ENCODE data around the gene CFAP57. TPM values are rescaled to one million over a fixed set of nuclear protein-coding genes. Genes with fewer than 3 reads are reported as not detected.
A peak's percentile ranks its signal among the peaks of the same experiment; 100 is the strongest.

Gene CFAP57
- polyA plus RNA-seq, 3 donors = 3.1 to 6.1 (median 4.0) TPM

DNA sequence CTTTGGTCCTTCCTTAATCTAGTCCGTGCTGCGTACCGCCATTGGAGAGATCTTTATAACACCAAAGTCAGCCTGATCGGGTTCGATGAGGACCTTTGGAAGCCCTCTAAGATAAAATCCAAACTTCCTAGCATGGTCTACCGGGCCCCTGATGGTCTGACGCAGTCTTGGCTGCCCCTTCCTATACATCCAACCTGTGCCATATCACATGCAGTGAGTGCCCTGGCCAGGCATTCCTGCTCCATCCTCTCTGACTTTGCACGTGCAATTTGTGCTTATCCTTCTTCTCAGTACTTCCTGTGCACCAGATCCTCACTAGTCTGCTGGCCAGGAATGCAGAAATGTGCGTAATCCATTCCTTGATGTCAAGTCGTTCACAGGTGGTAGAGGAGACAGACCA lies 45.6 kb downstream of the CFAP57 start:
- DNase-seq (ENCODE audit: extremely low read depth in 1 of 11, low read depth in 9 of 11, low spot score in 4 of 11) = no peak

DNA sequence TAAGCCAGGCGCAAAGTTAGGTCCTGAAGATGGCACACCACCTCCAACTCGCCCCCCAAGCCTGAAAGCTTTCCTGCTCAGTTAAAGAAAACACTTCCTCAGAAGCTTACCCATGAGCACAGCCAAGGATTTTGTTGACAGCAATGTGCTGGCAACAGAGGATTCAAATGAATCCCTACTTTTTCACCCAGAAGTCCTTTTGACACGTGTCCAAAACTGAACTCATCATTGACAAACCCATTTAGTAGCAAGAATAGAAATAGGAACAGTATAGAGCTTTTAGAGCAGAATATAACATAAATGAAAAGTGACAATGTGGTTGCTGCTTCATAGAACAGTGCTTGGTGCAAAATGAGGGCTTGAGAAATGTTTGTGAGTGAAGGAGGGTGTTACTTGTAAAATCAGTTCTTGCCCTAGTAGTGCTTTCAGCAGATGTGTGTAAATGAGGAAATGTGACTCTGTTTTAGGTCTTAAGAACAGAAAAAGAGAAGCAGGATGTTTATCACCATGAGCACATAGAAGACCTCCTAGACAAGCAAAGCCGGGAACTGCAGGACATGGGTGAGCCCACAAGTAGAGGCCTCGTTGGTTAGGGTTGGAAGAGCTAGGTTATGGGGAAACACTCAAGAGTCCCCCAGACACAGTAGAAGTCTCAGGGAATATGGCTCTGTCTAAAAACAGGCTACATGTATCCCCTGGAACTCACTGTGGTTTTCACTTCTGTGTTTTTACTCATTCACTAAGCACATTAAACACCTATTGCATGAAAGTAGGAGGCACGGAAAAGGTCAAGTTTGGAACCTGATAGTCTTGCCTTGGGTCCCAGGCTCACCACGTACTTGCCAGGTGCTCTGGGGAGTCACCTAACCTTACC lies 49.0 kb downstream of the CFAP57 start:
- no peak for DNase-seq (ENCODE audit: extremely low read depth in 1 of 11, low read depth in 9 of 11, low spot score in 4 of 11)

DNA sequence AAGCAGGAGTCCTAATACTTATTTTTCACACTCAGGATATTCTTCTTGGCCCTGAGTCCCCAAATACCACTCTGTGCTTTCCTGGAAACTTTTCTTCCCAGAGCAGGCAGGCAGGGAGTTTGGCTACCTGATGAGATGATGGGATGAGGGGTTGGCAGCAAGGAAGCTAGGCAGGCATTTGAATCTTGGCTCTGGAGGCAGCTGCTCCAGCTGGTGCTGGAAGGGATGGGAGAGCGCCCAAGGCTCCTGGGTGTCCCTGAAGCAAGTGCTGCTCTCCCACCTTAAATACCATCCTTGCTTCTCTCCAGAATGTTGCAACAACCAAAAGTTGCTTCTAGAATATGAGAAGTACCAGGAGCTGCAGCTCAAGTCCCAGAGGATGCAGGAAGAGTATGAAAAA lies 49.7 kb downstream of the CFAP57 start:
- DNase-seq (ENCODE audit: extremely low read depth in 1 of 11, low read depth in 9 of 11, low spot score in 4 of 11) = no peak

DNA sequence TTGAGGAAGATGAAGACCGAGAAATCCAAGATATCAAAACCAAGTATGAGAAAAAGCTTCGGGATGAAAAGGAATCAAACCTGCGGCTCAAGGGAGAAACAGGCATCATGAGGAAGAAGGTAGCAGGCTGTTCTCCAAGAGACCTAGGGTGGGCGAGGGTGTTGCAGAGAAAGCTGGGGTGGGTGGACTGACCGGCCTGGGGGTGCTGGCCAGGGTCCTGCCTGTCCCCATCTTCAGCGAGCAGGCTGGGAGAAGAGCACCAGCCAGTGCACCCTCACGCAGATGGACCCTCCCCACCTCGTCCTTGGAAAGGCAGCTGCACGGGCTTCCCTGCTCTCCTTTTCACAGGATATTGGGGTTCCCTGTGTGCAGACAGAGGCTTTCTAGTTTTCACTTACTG lies 50.7 kb downstream of the CFAP57 start:
- no peak for DNase-seq (ENCODE audit: extremely low read depth in 1 of 11, low read depth in 9 of 11, low spot score in 4 of 11)

DNA sequence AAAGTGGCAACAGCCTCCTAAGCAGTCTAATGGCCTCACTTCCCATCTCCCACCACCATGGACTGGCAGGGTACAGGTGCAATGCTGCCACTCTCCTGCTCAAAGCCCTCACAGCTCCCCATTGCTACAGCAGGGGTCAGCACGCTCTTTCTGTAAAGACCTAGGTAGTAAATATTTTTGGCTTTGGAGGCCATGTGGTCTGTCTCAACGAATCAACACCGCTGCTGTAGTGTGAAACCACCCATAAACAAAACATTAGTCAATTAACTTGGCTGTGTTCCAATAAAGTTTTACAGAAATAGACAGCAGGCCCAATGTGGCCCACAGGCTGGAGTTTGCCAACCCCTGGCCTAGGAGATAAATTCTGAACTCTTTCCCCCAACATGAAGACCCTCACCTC lies 53.0 kb downstream of the CFAP57 start:
- no peak for DNase-seq (ENCODE audit: extremely low read depth in 1 of 11, low read depth in 9 of 11, low spot score in 4 of 11)

DNA sequence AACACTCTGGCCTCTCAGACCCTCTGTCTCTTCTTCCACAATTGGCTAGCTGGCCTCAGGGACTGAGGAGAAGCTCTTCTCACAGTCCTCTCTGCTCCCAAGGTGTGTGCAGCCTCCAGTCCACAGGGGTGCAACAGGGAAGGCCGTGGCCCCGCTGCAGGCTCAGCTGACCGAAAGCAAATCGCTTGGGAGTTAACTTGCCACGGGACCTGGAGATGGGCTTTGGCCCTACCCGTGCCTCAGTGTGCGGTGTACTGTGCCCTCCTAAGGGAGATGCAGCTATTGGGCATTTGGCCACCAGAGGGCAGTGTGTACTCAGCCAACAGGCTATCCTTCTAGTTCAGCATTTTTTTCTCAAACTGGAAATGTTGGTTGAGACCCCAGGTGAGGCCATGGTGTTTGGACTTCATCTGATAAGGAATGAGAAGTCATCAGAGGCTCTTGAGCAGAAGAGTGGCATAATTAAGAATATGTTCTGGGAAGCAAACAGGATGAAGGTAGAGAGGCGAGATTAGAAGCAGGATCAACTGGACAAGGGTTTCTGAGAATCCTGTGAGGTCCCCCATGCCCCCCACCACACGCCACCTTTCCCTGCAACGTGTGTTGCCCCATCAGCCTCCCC lies 55.1 kb downstream of the CFAP57 start:
- peak in 10 of 11 donors; percentile 54 to 85 (median 71) for DNase-seq (ENCODE audit: extremely low read depth in 1 of 11, low read depth in 9 of 11, low spot score in 4 of 11)

DNA sequence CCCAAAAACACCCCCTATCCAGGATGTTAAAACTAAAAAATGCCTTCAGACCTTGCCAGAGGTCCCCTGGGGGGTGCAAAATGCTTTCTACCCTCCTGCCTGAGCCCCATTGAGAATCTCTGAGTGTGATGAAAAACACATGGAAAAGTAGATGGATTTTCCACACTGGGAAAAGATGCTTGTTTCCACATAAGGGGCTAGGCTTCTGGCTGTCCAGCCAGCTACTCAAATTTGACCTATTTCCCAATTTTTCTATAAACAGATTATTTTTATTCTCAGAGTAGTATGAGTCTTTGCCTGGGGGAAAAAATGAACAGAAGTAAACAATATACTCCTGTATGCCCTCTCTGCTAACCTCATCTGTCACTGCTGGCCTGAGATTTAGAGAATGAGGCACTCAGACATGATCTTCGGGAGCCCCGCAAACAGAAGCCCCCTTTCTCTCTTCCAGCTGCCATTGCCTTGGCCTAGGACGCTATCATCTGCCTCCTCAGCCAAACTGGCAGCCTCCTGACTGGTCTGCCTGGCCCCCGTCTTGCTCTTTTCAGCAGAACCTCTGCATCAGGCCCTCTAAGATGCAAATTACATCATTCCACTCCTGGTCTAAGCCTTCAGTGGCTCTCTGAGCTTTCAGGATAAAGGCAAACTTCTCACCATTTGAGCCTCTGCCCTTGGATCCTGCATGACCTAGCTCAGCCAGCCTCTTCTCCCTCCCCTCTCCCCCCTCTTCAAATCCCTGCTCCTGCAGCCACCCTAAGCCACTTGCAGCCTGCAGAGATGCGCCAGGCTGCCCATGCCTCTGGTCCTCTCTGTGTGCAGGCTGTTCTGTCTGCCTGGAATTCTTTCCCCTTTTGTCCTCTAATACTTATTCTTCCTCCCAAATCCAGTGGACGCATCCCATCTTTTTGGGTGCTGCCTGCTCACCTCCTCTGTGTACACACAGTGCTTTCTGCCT lies 58.0 kb downstream of the CFAP57 start:
- DNase-seq (ENCODE audit: extremely low read depth in 1 of 11, low read depth in 9 of 11, low spot score in 4 of 11) = no peak

DNA sequence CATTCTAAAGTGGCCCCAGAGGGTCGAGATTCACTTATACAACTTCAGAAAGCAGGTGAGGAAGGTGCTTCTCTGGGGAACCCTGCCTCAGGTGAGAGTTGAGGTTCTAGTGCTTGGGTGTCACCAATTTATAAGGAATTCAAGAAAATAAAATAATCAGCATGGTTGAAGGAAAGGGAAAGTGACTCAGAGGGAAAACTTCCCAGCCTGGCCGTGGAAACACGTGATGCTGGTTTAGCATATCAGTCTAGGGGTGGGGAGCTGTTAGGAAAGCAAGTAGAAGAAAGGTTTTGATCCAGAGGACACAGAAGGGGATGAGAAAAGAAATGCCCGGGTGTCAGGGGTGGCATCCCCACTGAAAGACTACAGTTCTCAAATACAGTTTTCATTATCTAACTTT lies 59.9 kb downstream of the CFAP57 start:
- DNase-seq (ENCODE audit: extremely low read depth in 1 of 11, low read depth in 9 of 11, low spot score in 4 of 11) = no peak

DNA sequence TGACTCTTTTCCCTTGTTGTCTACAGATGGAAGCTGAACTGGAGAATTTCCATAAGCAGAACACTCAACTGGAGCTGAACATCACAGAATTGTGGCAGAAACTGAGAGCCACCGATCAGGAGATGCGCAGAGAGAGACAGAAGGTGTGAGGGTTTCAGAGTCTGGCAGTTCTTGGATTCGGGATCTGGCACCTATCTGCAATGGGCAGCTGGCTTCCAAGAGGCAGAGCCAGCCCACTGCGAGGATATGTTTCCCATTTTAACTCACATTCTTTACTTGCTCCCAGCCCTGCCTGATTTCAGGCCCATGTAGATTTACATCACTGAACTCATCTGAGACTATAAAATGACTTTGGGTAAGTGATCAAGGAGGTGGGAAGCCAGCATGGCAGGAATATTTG lies 60.4 kb downstream of the CFAP57 start:
- DNase-seq (ENCODE audit: extremely low read depth in 1 of 11, low read depth in 9 of 11, low spot score in 4 of 11) = no peak

DNA sequence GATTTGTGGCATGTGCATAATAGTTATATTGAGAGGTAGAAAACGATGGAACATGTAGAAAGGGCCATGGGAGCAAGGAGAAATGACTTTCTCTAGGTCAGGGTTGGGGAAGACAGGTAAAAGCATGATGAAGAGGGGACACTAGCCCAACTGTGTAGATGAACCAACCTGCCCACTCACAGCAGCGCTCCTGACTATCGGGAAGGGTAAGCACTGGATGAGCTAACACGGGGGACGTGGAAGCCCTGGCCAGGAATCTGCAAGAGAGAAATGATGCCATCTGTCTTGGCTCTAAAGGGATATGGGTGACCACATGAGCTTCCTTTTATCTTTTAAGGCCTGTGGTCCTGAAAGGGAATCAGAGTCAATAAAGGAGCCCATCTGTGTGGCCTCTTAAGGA lies 61.5 kb downstream of the CFAP57 start:
- DNase-seq (ENCODE audit: extremely low read depth in 1 of 11, low read depth in 9 of 11, low spot score in 4 of 11) = no peak

DNA sequence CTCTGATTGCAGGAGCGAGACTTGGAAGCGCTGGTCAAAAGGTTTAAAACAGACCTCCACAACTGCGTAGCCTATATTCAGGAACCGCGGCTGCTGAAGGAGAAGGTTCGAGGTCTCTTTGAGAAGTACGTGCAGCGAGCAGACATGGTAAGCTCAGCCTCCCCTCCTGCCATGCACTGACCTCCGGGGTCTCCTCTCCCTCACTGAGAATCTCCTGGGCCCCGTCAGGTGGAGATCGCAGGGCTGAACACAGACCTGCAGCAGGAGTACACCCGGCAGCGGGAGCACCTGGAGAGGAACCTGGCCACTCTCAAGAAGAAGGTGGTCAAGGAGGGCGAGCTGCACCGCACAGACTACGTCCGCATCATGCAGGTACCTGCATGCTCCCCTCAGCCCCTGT lies 62.1 kb downstream of the CFAP57 start:
- DNase-seq (ENCODE audit: extremely low read depth in 1 of 11, low read depth in 9 of 11, low spot score in 4 of 11) = no peak

DNA sequence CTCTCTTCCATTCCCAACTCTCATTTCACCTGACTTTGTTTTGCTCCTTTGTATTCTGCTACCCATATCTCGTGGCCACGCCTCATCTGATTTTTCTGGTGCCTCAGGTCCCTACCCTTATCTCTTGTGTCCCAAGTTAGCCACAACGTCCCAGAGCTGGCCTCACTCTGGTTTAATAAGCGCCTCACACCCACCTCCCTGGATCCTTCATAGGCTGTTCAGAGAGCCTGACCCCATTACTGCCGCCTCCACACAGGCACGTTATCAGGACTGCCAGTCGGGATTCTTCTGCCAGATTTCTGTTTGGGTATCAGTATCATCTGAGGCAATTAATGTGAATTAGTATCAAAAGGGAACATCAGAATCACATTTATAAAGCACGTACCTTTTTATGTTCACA lies 62.9 kb downstream of the CFAP57 start:
- DNase-seq (ENCODE audit: extremely low read depth in 1 of 11, low read depth in 9 of 11, low spot score in 4 of 11) = no peak

DNA sequence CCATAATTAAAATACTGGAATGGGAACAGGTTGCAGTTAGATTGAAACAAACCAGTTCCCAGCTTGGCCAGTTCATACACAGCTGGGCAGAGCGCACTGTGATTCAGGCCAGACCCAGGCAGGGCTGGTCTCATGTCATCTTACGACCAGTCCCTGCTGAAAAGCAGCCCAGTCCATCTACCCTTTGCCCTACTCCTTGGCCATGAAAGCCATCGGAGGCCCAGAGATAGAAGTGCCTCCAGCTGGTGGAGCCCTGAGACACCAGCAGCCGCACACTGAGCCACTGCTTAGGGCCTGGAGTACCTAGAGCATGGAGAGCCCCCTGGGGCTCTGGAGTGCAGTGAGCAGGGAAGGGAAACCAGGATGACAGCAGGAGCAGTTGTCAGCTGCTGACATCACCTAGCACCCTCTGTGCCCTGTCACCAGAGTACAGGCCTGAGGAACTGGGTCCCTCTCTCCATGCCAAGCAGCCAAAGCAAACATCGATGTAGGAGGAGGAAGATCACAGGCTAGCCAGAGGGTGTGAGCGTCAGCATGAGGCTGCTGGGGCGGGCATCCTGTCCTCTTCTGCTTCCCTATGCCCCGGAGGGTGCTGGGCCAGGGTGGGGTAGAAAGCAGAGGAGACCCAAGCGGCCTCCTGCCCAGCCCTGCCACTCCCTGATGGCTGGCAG lies 63.5 kb downstream of the CFAP57 start:
- DNase-seq (ENCODE audit: extremely low read depth in 1 of 11, low read depth in 9 of 11, low spot score in 4 of 11) = no peak

DNA sequence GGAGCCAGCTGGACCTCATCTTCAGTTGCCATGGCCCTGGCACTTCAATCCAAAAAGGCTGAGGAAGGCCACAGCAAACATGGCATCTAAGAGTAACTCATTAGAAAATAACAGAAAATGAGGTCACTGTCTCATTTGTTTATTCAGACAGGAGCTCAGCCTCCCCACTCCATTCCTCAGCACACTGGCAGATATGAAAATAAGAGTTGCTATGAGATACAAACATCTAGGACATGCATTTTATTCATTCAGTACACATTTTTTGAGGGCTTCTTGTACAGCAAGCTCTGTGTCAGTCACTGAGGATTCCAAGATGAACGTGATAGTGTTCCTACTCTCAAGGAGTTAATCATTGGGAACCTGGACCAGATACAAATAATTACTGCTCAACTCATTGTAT lies 65.0 kb downstream of the CFAP57 start:
- no peak for DNase-seq (ENCODE audit: extremely low read depth in 1 of 11, low read depth in 9 of 11, low spot score in 4 of 11)

DNA sequence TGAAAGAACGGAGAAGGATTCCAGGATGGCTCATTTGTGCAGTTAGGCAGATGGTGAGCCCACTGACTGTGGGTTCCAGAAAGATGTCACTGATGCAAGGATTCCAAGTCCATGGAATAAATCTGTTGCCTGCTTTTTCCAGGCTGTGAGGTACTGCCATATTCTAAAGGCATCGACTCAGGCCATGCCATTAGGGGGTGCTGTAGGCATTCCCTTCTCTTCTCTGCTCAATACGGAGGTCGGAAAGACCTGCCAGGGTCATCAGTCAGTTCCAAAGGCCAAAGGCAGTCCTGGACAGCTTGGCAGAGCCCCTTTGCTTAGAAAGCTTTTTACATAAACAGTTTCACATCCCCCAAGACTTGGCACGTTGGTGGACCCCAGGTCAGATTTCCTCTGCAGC lies 66.0 kb downstream of the CFAP57 start:
- peak; percentile 29 to 65 (median 43) for DNase-seq (ENCODE audit: extremely low read depth in 1 of 11, low read depth in 9 of 11, low spot score in 4 of 11)

DNA sequence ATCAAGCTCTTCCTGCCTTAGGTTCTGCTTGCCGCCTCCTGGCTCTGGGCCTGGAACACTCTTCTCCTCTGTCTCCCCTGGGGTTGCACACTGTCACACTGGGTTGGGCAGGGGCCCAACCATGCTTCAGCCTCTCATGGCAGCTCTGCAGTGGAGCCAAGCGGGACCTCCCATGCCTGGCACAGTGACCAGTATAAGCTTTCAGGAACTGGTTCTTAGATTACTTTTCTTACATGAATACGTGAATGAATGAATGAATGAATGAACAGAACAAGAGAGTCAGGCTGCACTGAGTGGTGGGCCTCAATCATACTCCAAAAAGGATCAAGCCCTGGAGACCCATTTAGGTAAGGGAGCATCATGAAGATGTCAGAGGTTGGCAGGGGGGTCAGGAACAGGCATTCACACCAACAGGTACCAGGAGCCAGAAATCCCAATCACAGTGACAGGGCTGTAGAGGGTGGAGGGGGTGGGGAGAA lies 66.9 kb downstream of the CFAP57 start:
- no peak for DNase-seq (ENCODE audit: extremely low read depth in 1 of 11, low read depth in 9 of 11, low spot score in 4 of 11)

DNA sequence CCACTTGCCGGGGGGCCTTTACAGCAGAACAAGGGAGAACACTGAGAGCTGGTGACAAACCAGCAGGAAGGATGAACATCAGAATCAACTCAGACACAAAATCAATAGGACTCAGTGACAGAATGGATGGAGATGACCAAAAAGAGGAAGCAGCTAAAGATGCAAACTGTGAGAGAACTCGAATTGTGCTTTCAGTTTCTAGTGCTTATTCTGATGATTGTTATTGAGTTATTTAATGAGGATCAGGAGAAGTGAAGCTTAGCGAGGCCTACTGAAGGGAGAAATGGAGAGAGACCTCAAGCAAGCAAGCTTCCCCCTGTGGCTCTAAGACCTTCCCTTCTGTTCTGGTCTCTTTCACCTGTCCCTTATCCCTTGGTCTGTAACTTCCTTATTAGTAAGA lies 67.4 kb downstream of the CFAP57 start:
- no peak for DNase-seq (ENCODE audit: extremely low read depth in 1 of 11, low read depth in 9 of 11, low spot score in 4 of 11)

DNA sequence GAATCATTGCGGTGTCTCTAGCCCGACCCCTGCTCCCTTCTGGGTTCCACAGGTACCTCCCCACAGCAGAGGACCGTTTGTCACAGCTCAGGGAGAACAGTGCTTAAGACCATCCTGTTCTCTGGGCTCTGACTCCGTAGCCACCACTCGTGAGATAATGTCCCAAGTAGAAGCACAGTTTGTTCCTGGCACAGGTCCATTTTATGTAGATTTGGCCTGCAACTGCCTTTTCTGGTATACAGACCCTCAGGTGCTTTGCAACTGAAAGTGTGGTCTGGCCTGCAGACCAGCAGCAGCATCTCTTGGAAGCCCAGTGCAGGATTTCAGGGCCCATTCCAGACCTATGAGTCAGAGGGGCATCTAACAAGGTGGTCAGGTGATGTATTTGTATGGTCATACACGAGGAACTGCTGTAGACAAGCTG lies 69.3 kb downstream of the CFAP57 start:
- DNase-seq (ENCODE audit: extremely low read depth in 1 of 11, low read depth in 9 of 11, low spot score in 4 of 11) = no peak

DNA sequence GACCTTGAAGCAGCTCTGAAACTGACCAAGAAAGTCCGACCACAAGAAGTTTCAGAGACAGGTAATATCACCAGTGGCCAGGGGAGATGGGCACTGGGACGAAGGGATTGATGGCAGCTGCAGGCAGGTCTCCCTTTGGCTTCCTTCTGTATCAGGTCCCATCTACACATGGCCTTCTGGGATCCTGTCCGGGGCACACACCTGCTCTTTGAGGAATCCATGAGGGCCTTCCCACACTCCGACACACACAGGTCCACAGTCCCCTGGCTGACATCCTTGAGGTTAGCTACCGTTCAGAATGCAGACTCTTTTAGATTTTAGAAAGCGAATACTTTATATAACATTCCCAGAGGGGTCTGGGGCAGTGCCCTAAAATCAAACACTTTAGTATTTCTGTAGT lies 71.2 kb downstream of the CFAP57 start:
- DNase-seq (ENCODE audit: extremely low read depth in 1 of 11, low read depth in 9 of 11, low spot score in 4 of 11) = no peak

Measured in renal cortex interstitium (tissue), 11 donors.